Left colon (tissue), 2 donors: Measurements from ENCODE around the gene TCF3. TPM values are rescaled to one million over a fixed set of nuclear protein-coding genes. Genes with fewer than 3 reads are reported as not detected.

ENCODE experiments used
- ATAC-seq: fragments of 200-7000 bp; cut with Tn5 transposase; one replicate; pipeline ENCODE4 v1.9.1; 2020; ENCODE audit warnings: mild to moderate bottlenecking, moderate library complexity
- DNase-seq, 2 donors: peaks; one replicate each; pipeline ENCODE4 v3.0.0-alpha.2; 2020
- intact Hi-C, 2 donors: fragments of 100-400 bp; cut with DNase I in 1 of 2; cut with micrococcal nuclease in 1 of 2; formaldehyde crosslinking; loops; one replicate each; pipeline versions ENCODE4 v1.11.2 to v1.14.0; 2022; cut with DNase I, micrococcal nuclease
- total RNA-seq, 2 donors: library from RNA; stranded (reverse); fragmentation: NEBNext Ultra II Directional; extraction: Animal tissue kit (Norgen Biotek cat#: 25700); gene quantifications; one replicate each; pipeline ENCODE4 v1.2.1, GENCODE V29; 2021
- donor health status: DM: no; HTN: no; CAD: no.
- donor health status: DM: yes; HTN: yes; CAD: no.

Gene TCF3
- total RNA-seq, 2 donors from 2014 or later = 64.1 to 64.7 TPM

- ATAC-seq (no peak), DNase-seq (no peak)
- intact Hi-C loops = no loop called here
Observed at GRCh38 chr19:1602091-1602707, 50.2 kb downstream of the TCF3 start.

GRCh38 chr19:1601613-1602064 lies 50.8 kb downstream of the TCF3 start:
- intact Hi-C loops = no loop called here
- DNase-seq = no peak
- no peak for ATAC-seq

GRCh38 chr19:1599460-1599846 lies 53.0 kb downstream of the TCF3 start:
- intact Hi-C loops = no loop called here
- no peak for ATAC-seq
- DNase-seq = no peak

- DNase-seq = no peak
- no peak for ATAC-seq
- intact Hi-C loops = no loop called here
Observed at GRCh38 chr19:1598777-1599459, 53.5 kb downstream of the TCF3 start.

- ATAC-seq = no peak
- no peak for DNase-seq
- intact Hi-C loops = no loop called here
Observed at GRCh38 chr19:1593501-1593772, 59.0 kb downstream of the TCF3 start.

GRCh38 chr19:1592755-1593500 lies 59.5 kb downstream of the TCF3 start, which contains the start of gene MBD3:
Gene MBD3, minus strand, starts transcription at chr19:1592865. Its CDS starts 234 bp downstream, at chr19:1592631.
- peak; percentile 90 for ATAC-seq
- peak; percentile 93 to 94 for DNase-seq
- intact Hi-C loops = no loop called here

- DNase-seq = peak; percentile 79 to 87
- intact Hi-C loops = no loop called here
- peak; percentile 81 for ATAC-seq
Observed at GRCh38 chr19:1592024-1592754, 60.2 kb downstream of the TCF3 start.

- DNase-seq = peak in 1 of 2 donors; percentile 30
- intact Hi-C loops = no loop called here
- ATAC-seq = peak; percentile 6
Observed at GRCh38 chr19:1591421-1592023, 60.9 kb downstream of the TCF3 start.

- intact Hi-C loops = no loop called here
- DNase-seq (no peak), ATAC-seq (peak; percentile 13)
Observed at GRCh38 chr19:1590641-1591397, 61.6 kb downstream of the TCF3 start.

GRCh38 chr19:1587872-1588271 lies 64.5 kb downstream of the TCF3 start:
- intact Hi-C loops = no loop called here
- DNase-seq (no peak), ATAC-seq (no peak)

GRCh38 chr19:1585243-1585580 lies 67.2 kb downstream of the TCF3 start:
- intact Hi-C loops = no loop called here
- ATAC-seq (no peak), DNase-seq (no peak)

GRCh38 chr19:1584500-1585242 lies 67.7 kb downstream of the TCF3 start:
- intact Hi-C loops = no loop called here
- DNase-seq = no peak
- ATAC-seq = no peak

- intact Hi-C loops = no loop called here
- ATAC-seq (no peak), DNase-seq (no peak)
Observed at GRCh38 chr19:1582201-1582600, 70.2 kb downstream of the TCF3 start.

- intact Hi-C loops = no loop called here
- DNase-seq = no peak
- ATAC-seq = no peak
Observed at GRCh38 chr19:1580957-1581356, 71.5 kb downstream of the TCF3 start.

GRCh38 chr19:1580382-1580781 lies 72.0 kb downstream of the TCF3 start:
- no peak for DNase-seq
- no peak for ATAC-seq
- intact Hi-C loops = no loop called here

- no peak for ATAC-seq
- no peak for DNase-seq
- intact Hi-C loops = no loop called here
Observed at GRCh38 chr19:1579222-1579621, 73.2 kb downstream of the TCF3 start.

- DNase-seq = no peak
- ATAC-seq = no peak
- intact Hi-C loops = no loop called here
Observed at GRCh38 chr19:1577929-1578618, 74.3 kb downstream of the TCF3 start.
